Ishikawa (cell line): ENCODE measurements around the gene PPARG.

ENCODE experiments used
- CEBPB ChIP-seq: IDR thresholded peaks from 2 replicates; pipeline ENCODE4 v1.6.1; 2012
- CREB1 ChIP-seq: IDR thresholded peaks from 2 replicates; pipeline ENCODE4 v1.6.1; 2012; ENCODE audit warnings: low read depth
- EGR1 ChIP-seq: IDR thresholded peaks from 2 replicates; pipeline ENCODE4 v1.6.1; 2012
- EP300 ChIP-seq: IDR thresholded peaks from 2 replicates; pipeline ENCODE4 v1.6.1; 2012; ENCODE audit warnings: borderline replicate concordance
- FOXM1 ChIP-seq: IDR thresholded peaks from 2 replicates; pipeline ENCODE4 v1.6.1; 2012; ENCODE audit warnings: low read depth, borderline replicate concordance
- NFIC ChIP-seq: IDR thresholded peaks from 2 replicates; pipeline ENCODE4 v1.6.1; 2012
- RAD21 ChIP-seq: IDR thresholded peaks from 2 replicates; pipeline ENCODE4 v1.6.1; 2012; ENCODE audit warnings: low read depth
- TAF1 ChIP-seq: IDR thresholded peaks from 2 replicates; pipeline ENCODE4 v1.6.1; 2012; ENCODE audit warnings: low read depth, mild to moderate bottlenecking
- TCF12 ChIP-seq: IDR thresholded peaks from 2 replicates; pipeline ENCODE4 v1.6.1; 2012; ENCODE audit warnings: low read depth
- TEAD4 ChIP-seq: IDR thresholded peaks from 2 replicates; pipeline ENCODE4 v1.6.1; 2012
- YY1 ChIP-seq: IDR thresholded peaks from 2 replicates; pipeline ENCODE4 v1.6.1; 2012; ENCODE audit warnings: low read depth
- ZBTB7A ChIP-seq: IDR thresholded peaks from 2 replicates; pipeline ENCODE4 v1.6.1; 2012; ENCODE audit warnings: low read depth
- TF ChIP-seq, protein P1 (sequence below): IDR thresholded peaks from 2 replicates; pipeline ENCODE4 v1.6.1; 2012
- TF ChIP-seq, protein P2 (sequence below): IDR thresholded peaks from 2 replicates; pipeline ENCODE4 v1.6.1; 2012; ENCODE audit warnings: low read depth, mild to moderate bottlenecking
- TF ChIP-seq, protein P3 (sequence below): IDR thresholded peaks from 2 replicates; pipeline ENCODE4 v1.6.1; 2012

PPARG gene

DNA sequence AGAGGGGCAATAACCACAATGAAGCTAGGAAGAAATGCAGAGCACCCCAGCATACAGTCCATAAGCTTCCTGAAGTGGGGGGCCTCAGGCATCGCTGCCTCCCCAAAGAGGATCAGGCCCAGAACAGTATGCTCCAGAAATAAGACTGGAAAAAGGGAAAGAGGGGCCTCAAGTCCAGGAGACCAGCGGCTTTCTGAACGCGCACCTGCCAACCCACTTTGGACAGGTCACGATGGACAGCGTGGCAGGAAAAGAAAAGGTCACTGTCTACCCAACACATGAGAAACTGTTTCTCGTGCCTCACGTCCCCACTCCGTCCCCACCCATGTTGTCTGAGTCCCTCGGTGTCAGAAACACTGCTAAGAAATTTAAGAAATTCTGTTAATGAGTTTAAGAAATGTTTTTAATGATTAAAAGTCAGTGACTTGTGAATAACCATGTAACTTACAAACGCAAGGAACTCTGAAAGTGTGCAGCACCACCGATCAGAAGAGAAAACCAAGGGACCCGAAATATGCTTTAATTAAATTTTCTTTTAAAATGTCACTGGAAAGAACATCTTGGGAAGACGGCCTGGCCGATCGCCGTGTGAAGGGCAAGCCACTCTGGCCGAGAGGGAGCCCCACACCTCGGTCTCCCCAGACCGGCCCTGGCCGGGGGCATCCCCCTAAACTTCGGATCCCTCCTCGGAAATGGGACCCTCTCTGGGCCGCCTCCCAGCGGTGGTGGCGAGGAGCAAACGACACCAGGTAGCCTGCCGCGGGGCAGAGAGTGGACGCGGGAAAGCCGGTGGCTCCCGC lies 1.7 kb upstream of the PPARG start:
- TF ChIP-seq, protein P1, sequence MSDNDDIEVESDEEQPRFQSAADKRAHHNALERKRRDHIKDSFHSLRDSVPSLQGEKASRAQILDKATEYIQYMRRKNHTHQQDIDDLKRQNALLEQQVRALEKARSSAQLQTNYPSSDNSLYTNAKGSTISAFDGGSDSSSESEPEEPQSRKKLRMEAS, result no peak
- TF ChIP-seq CREB1, result no peak
- TF ChIP-seq FOXM1, result no peak
- TF ChIP-seq TEAD4, result no peak
- TF ChIP-seq TAF1, result no peak

DNA sequence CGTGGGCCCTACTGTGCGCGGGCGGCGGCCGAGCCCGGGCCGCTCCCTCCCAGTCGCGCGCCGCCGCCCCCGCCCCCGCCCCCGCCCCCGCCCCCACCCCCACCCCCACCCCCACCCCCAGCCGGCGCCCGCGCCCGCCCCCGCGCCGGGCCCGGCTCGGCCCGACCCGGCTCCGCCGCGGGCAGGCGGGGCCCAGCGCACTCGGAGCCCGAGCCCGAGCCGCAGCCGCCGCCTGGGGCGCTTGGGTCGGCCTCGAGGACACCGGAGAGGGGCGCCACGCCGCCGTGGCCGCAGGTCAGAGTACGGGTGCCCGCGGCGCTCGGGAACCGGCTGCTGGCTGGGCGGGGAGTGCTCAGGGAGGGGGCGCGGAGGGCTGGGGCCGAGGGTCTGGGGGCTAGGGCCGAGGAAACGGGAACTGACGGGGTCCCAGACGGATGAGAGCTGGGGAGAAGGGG lies 1.1 kb upstream of the PPARG start:
- TF ChIP-seq YY1 (no peak), CREB1 (no peak), RAD21 (no peak), CEBPB (no peak), ZBTB7A (no peak), EP300 (no peak), TCF12 (no peak), FOXM1 (no peak), EGR1 (no peak), TEAD4 (no peak), TAF1 (no peak)
- TF ChIP-seq, protein P2, sequence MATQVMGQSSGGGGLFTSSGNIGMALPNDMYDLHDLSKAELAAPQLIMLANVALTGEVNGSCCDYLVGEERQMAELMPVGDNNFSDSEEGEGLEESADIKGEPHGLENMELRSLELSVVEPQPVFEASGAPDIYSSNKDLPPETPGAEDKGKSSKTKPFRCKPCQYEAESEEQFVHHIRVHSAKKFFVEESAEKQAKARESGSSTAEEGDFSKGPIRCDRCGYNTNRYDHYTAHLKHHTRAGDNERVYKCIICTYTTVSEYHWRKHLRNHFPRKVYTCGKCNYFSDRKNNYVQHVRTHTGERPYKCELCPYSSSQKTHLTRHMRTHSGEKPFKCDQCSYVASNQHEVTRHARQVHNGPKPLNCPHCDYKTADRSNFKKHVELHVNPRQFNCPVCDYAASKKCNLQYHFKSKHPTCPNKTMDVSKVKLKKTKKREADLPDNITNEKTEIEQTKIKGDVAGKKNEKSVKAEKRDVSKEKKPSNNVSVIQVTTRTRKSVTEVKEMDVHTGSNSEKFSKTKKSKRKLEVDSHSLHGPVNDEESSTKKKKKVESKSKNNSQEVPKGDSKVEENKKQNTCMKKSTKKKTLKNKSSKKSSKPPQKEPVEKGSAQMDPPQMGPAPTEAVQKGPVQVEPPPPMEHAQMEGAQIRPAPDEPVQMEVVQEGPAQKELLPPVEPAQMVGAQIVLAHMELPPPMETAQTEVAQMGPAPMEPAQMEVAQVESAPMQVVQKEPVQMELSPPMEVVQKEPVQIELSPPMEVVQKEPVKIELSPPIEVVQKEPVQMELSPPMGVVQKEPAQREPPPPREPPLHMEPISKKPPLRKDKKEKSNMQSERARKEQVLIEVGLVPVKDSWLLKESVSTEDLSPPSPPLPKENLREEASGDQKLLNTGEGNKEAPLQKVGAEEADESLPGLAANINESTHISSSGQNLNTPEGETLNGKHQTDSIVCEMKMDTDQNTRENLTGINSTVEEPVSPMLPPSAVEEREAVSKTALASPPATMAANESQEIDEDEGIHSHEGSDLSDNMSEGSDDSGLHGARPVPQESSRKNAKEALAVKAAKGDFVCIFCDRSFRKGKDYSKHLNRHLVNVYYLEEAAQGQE, result no peak
- TF ChIP-seq, protein P1, result no peak
- TF ChIP-seq, protein P3, sequence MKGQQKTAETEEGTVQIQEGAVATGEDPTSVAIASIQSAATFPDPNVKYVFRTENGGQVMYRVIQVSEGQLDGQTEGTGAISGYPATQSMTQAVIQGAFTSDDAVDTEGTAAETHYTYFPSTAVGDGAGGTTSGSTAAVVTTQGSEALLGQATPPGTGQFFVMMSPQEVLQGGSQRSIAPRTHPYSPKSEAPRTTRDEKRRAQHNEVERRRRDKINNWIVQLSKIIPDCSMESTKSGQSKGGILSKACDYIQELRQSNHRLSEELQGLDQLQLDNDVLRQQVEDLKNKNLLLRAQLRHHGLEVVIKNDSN, result no peak

DNA sequence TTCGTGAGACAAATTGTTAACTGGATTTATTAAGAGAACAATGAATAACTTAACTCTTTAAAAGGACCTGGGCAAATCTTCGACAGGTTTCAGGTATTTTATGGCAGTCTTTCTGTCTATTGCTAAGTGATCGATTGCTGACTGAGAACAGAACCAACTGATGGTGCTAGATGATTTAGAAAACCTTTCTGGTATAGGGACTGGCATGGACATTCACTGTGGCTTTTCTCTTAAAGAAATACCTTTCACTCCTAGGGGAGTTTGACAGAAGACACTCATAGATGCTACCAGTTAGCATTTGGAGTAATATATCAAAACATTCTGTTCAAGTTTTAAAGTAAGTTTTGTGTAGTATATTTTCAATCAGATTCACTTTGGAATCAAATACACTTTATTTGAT lies 654 bp downstream of the PPARG start:
- TF ChIP-seq TAF1, result no peak
- no peak for TF ChIP-seq CEBPB
- no peak for TF ChIP-seq TCF12
- no peak for TF ChIP-seq ZBTB7A
- no peak for TF ChIP-seq TEAD4
- TF ChIP-seq, protein P2, result no peak
- no peak for TF ChIP-seq EGR1
- TF ChIP-seq, protein P1, result no peak
- no peak for TF ChIP-seq RAD21

DNA sequence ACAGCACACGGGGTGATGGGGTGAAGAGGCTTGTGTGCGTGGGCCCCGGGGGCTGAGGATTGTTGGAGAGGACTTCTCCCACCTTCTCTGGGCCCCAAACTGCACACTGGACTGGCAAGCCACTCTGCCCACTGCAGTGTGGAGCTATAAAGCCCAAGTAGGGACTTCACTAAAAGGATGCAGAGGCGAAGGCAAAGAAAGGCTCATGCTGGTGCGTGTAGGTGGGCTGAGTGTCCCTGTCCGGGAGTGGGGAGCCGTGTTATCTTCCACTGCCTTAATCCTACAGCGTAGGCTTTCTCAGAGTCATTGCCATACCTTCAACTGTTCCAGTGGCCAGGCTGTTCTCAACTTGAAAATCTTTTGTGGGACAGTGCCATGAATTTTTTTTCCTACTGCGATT lies 3.9 kb downstream of the PPARG start:
- TF ChIP-seq, protein P1, result no peak
- TF ChIP-seq EP300, result no peak
- no peak for TF ChIP-seq YY1
- TF ChIP-seq, protein P3, result no peak
- TF ChIP-seq FOXM1, result no peak
- no peak for TF ChIP-seq TEAD4
- TF ChIP-seq ZBTB7A, result no peak
- TF ChIP-seq TAF1, result no peak
- no peak for TF ChIP-seq NFIC
- no peak for TF ChIP-seq CEBPB
- TF ChIP-seq, protein P2, result no peak
- TF ChIP-seq EGR1, result no peak
- TF ChIP-seq TCF12, result no peak
- no peak for TF ChIP-seq RAD21
- TF ChIP-seq CREB1, result no peak
